Islet precursor cell (in vitro differentiated cells): ENCODE data around the gene SLC2A4.
"Not testable (repeated sequence)": the region's sequence is repeated elsewhere in the genome, so short reads cannot be mapped to it uniquely, and the experiment has no call there.

ENCODE experiments used
- DNase-seq: peaks from one replicate; pipeline ENCODE4 v3.0.0-alpha.2; 2018

The SLC2A4 gene

GRCh38 chr17:7327056-7327455, 45.5 kb downstream of the SLC2A4 start:
- no peak for DNase-seq

- DNase-seq, result no peak
Measured at GRCh38 chr17:7327501-7327900, 46.0 kb downstream of the SLC2A4 start.

- DNase-seq, result no peak
Measured at GRCh38 chr17:7328009-7328408, 46.5 kb downstream of the SLC2A4 start.

- DNase-seq, result no peak
Measured at GRCh38 chr17:7328840-7329373, 47.4 kb downstream of the SLC2A4 start, which contains the start of gene NEURL4. NEURL4 (minus strand) TSS chr17:7329335; CDS start chr17:7329312, 23 bp downstream.

- DNase-seq, result peak; percentile 100
Measured at GRCh38 chr17:7329374-7329996, 48.0 kb downstream of the SLC2A4 start.

GRCh38 chr17:7329997-7330637, 48.6 kb downstream of the SLC2A4 start:
- DNase-seq, result peak; percentile 96

- DNase-seq, result no peak
Measured at GRCh38 chr17:7330638-7331015, 49.1 kb downstream of the SLC2A4 start.

GRCh38 chr17:7332111-7332510, 50.6 kb downstream of the SLC2A4 start:
- DNase-seq, result no peak

GRCh38 chr17:7332600-7333069, 51.1 kb downstream of the SLC2A4 start:
- not testable (repeated sequence) for DNase-seq

- DNase-seq, result no peak
Measured at GRCh38 chr17:7334938-7335538, 53.5 kb downstream of the SLC2A4 start.

GRCh38 chr17:7335765-7336164, 54.2 kb downstream of the SLC2A4 start:
- not testable (repeated sequence) for DNase-seq

- DNase-seq, result no peak
Measured at GRCh38 chr17:7336240-7337175, 55.0 kb downstream of the SLC2A4 start, which contains the start of gene ACAP1. ACAP1 (plus strand) TSS chr17:7336529; CDS start chr17:7336735, 206 bp downstream.

- not testable (repeated sequence) for DNase-seq
Measured at GRCh38 chr17:7337600-7337999, 56.1 kb downstream of the SLC2A4 start.
